ENCODE measurements around the gene DEFB110.

DEFB110 gene

DNA sequence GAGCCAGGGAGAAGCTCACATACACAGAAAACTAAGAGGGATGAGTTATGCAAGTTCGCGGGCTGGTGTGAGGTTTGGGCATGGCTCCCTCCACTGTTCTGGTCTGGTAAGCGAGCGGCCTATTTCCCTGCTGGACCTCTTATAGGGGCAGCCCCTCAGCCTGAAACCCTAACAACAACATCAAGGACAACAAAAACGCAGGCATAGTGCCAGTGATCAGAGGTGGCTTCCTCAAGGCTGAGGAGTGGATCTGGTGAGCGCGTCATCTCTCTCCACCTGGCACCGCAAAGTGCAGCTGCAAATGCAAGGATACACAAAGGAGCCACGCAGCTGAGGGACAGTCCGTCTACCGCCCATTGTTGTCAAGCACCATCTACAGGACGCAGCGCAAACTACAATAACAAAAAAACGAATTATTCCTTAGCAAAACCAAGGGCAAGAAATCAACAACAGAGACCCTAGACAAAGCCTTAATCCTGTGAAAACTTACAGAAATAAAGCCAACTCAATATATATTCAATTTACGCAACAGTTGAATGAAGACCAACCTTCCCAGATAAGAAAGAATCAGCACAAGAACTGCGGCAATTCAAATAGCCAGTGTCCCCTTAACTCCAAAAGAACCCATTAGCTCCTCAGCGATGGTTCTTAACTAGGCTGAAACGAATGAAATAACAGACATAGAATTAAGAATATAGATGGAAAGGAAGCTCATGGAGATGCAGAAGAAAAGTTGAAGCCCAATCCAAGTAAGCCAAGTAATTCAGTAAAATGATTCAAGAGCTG, 9.2 kb upstream of the DEFB110 start:
- DNase-seq (ENCODE audit: low spot score), result peak; percentile 12
- ChIA-PET POLR2A (ENCODE audit: low non-redundant PET) (no interaction called here), CTCF (interaction anchor here (0.5 to 0.8 kb wide), 6 partner anchors 20 to 622 kb away, joined by 3 to 5 read pairs (median 4); no protein-coding TSS in a partner anchor)
- TF ChIP-seq, protein P1, sequence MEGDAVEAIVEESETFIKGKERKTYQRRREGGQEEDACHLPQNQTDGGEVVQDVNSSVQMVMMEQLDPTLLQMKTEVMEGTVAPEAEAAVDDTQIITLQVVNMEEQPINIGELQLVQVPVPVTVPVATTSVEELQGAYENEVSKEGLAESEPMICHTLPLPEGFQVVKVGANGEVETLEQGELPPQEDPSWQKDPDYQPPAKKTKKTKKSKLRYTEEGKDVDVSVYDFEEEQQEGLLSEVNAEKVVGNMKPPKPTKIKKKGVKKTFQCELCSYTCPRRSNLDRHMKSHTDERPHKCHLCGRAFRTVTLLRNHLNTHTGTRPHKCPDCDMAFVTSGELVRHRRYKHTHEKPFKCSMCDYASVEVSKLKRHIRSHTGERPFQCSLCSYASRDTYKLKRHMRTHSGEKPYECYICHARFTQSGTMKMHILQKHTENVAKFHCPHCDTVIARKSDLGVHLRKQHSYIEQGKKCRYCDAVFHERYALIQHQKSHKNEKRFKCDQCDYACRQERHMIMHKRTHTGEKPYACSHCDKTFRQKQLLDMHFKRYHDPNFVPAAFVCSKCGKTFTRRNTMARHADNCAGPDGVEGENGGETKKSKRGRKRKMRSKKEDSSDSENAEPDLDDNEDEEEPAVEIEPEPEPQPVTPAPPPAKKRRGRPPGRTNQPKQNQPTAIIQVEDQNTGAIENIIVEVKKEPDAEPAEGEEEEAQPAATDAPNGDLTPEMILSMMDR (conservative IDR thresholded peaks at IDR 0.05; ENCODE audit: low read depth), result no peak
- no peak overlapping the region for H3K27ac ChIP-seq

DNA sequence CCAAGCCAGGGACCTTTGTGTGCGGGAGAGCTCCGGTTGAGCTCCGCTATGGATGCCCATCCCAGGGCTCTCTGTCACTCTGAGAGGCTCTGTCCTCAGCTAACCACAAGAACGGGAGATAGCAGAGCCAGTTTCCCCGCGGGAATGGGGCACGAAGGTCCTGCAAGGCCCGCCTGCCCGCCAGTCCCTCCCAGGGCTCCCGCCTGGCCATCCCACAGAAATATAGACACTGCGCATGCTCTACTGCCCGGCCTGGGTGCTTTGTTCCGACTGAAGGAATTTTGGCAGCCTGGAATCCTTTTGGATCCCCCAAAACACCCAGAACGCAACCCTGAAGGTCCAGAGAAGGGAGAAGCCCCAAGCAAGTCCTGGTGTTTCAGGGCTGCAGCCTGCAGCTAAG, 8.6 kb upstream of the DEFB110 start:
- DNase-seq (ENCODE audit: low spot score), result no peak
- ChIA-PET POLR2A (ENCODE audit: low non-redundant PET) (no interaction called here), CTCF (interaction anchor here (0.5 to 0.8 kb wide), 3 partner anchors 21 to 621 kb away, joined by 3 to 4 read pairs (median 3); no protein-coding TSS in a partner anchor)
- TF ChIP-seq, protein P1 (conservative IDR thresholded peaks at IDR 0.05; ENCODE audit: low read depth), result no peak
- H3K27ac ChIP-seq, result no peak overlapping the region

DNA sequence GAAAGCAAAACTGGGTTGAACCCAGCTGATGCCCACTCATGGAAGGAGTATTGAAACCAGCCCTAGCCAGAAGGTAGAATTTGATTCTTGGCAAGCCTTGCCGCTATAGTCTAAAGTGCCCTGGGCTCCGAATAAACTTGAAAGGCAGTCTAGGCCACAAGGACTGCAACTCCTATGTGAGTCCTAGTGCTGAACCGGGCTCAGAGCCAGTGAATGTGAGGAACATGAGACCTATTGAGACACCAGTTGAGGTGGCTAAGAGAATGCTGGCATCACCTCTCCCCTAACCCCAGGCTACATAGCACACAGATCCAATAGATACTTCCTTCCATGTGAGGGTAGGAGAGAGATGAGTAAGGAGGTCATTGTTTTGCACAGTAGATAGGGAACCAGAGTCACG, 3.5 kb upstream of the DEFB110 start:
- no peak overlapping the region for H3K27ac ChIP-seq
- CTCF ChIA-PET, result no interaction called here
- TF ChIP-seq, protein P1 (conservative IDR thresholded peaks at IDR 0.05; ENCODE audit: low read depth), result no peak
- POLR2A ChIA-PET (ENCODE audit: low non-redundant PET), result no interaction called here
- DNase-seq (ENCODE audit: low spot score), result no peak

DNA sequence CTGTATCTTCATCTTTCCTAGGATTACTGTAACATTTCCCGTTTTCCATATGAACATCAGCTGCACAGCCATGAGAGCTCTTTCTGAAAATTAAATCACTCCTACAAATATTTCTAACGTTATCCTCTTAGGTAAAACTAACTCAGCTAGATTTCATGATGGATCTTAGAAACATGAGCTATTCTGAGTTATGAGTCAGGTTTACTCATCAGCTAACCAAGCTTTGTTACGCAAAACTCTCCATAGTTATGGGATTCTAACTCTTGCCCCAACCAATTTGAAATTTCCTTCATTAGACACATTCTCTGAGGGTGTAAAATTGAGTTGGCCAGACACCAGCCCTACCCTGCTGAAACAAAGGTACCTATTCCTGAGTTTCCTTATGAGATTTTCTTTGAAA, 14.0 kb downstream of the DEFB110 start:
- DNase-seq (ENCODE audit: low spot score), result peak; percentile 57
- ChIA-PET CTCF (interaction anchor here (0.6 kb wide), 1 partner anchor 677 kb away, joined by 8 read pairs; no protein-coding TSS in a partner anchor), POLR2A (ENCODE audit: low non-redundant PET) (no interaction called here)
- TF ChIP-seq, protein P1 (conservative IDR thresholded peaks at IDR 0.05; ENCODE audit: low read depth), result no peak
- H3K27ac ChIP-seq, result no peak overlapping the region

DNA sequence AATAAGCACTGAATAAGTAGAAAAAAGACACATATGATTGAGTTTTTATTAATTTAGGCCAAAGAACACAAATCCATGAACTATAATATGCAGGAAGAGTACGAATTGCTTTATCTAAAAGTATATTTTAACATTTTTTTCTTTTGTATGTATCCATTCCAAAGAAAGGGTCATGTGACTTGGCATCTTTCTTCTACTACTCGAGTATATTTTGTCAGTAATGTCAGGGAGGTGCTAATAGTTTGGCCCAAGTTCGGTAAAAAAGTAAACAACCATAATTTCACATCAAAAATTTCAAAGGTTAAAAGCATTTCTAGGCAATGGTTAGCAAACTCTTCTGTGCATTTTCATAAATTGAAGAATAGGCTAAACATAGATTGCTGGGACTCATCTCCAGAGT, 18.7 kb downstream of the DEFB110 start:
- ChIA-PET POLR2A (ENCODE audit: low non-redundant PET) (no interaction called here), CTCF (no interaction called here)
- H3K27ac ChIP-seq, result no peak overlapping the region
- DNase-seq (ENCODE audit: low spot score), result no peak
- TF ChIP-seq, protein P1 (conservative IDR thresholded peaks at IDR 0.05; ENCODE audit: low read depth), result no peak

DNA sequence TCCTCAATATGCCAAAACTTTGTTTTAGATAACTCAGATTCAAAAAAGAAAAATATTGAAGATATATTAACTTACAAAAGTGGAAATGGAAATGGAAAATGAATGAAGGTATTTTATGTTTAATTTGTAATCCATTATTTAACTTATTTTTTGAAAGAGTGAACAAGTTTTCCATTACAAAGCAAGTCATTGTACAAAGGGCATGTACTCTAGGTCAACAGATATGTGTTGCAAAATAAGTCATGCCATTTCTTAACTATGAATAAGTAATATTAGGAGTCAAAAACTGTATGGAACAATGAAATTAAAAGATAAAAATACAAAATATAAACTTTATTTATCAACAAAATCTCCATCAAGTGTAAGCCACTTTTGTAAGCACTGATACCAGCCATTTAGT, 26.5 kb downstream of the DEFB110 start:
- TF ChIP-seq, protein P1 (conservative IDR thresholded peaks at IDR 0.05; ENCODE audit: low read depth), result no peak
- CTCF ChIA-PET, result interaction anchor here (0.7 kb wide), 1 partner anchor 452 kb away, joined by 3 read pairs; no protein-coding TSS in a partner anchor

More for the DNA sequence above, 26.5 kb downstream of the DEFB110 start:
- POLR2A ChIA-PET (ENCODE audit: low non-redundant PET), result no interaction called here
- DNase-seq (ENCODE audit: low spot score), result no peak
- no peak overlapping the region for H3K27ac ChIP-seq
